Central memory CD4-positive, alpha-beta T cell (primary cell): ENCODE data around the gene CUL7.
"Not testable (repeated sequence)": the region's sequence is repeated elsewhere in the genome, so short reads cannot be mapped to it uniquely, and the experiment has no call there.

ENCODE experiments used
- DNase-seq: peaks from one replicate; pipeline ENCODE4 v3.0.0; 2022
- total RNA-seq, 3 experiments: gene quantifications; one replicate each; lab custom pipeline; 2026; lab: John Stamatoyannopoulos, UW

The CUL7 gene
- 21.5 to 30.9 (median 25.5) reads per million in 3 experiments for total RNA-seq

GRCh38 chr6:43053545-43054205 is at the start of gene CUL7:
TSS of gene CUL7 (minus strand) at chr6:43053851. CDS start at chr6:43052788, 1,063 bp downstream.
- peak; percentile 89 for DNase-seq

DNA sequence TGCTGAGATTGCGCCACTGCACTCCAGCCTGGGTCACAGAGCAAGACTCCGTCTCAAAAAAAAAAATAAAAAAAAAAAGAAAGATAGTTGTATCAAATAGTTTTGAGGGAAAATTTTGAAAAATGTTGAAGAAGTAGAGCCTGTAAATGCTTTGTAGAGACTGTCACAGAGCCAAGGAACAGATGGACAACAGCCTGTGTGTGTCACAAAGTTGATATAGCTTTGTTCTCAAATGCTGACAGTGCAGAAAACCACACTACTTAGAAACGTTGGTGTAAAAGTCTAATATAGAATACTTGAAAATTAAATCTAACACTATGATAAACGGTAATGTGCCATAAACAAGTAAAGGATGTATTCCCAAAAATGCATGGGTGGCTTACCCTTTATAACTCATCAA is 47.8 kb upstream of the CUL7 start:
- DNase-seq, result no peak

- no peak for DNase-seq
These were observed 43.9 kb upstream of the CUL7 start for GRCh38 chr6:43097502-43097901.

DNA sequence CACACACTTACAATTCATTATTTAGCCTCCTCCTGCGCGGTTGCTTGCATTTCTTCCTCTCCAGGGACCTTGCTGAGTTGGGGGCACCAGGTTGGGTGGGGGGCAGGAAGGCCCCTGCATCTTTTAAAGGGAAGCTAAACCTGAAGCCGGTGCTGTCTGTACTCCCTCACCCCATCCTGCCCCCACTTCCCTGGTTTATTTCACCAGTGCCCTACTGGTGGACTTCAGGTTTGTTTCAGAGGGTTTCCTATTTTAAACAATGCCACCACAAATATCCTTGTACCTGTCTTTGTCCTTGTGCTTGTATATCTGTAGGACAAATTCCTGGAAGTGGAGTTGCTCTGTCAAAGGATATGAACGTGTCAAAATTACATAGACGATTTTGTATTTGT is 43.4 kb upstream of the CUL7 start:
- no peak for DNase-seq

DNA sequence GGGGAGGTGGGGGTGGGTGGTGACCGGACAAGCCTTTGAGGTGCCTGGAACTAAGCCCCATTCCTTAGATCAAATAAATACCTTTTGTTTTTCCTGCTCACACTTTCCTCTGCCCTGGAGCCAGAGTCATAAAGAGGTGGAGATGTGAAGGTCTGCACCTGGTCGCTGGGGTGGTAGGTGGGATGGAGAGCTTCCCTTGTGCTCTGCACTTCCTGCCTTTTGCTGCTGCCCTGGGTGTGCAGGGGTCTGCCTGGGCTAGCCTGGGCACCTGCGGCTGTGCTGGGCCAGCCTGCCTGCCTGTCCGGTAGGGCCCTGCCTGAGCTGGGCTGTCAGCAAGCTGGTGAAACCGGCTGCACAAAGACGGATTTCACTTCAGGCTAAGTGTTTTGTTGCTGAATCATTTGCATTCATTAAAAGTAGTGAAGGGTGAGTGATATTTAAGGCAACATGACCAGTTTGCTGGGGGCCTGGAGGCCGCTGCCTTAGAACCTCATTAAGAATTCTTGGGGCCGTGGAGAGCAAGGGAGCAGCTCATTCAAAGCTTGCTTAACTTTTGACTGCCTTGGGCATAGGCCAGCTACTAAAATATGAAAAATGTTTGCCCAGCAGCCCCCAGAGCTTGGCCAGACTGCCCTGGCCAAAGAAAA is 42.9 kb upstream of the CUL7 start:
- DNase-seq, result no peak

- no peak for DNase-seq
These were observed 42.3 kb upstream of the CUL7 start for GRCh38 chr6:43095939-43096338.

- no peak for DNase-seq
These were observed 40.0 kb upstream of the CUL7 start for GRCh38 chr6:43093436-43094289.

GRCh38 chr6:43092635-43093034 is 39.0 kb upstream of the CUL7 start:
- DNase-seq, result no peak

GRCh38 chr6:43091436-43091991 is 37.9 kb upstream of the CUL7 start:
- DNase-seq, result no peak

GRCh38 chr6:43091020-43091419 is 37.4 kb upstream of the CUL7 start:
- no peak for DNase-seq

DNA sequence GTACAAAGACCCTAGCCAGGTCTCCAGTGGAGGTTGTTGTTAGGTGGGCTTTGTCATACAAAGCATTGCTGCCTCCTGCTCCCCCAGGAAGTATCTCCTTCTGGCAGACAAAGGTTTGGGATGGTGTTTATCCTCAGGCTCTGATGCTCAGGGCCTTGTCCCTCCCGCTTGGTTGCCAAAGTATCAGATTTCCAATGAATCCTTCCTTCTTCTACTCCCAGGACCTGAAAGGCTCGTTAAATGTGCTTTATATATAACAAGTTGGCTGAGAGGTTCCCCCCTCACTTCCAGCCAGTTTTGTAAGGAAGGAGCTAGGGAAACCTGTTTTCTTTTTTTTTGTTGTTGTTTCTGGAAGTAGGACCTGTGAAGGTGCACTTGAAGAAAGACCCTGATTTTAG is 36.9 kb upstream of the CUL7 start:
- no peak for DNase-seq

- DNase-seq, result no peak
These were observed 36.4 kb upstream of the CUL7 start for GRCh38 chr6:43089874-43090558.

DNA sequence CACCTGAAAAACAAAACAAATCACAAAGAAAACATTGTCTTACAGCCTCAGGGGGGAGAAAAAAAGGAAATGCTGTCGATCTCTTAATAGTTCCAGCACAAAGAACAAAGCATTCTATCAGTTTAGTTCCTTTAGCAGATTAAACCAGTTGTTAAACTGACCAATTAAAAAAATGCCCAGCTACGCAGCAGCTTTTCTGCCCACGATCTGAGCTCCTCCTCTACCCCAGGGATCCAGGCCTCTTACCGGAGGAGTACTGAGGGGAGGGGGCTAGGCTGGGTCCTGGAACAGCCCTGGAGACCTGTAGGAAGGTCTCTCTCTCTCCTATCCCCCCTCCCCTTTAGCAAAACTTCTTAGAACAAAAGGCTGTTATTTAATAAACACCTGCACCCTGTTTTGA is 35.8 kb upstream of the CUL7 start:
- DNase-seq, result no peak

GRCh38 chr6:43088654-43089056 is 35.0 kb upstream of the CUL7 start:
- DNase-seq, result no peak

DNA sequence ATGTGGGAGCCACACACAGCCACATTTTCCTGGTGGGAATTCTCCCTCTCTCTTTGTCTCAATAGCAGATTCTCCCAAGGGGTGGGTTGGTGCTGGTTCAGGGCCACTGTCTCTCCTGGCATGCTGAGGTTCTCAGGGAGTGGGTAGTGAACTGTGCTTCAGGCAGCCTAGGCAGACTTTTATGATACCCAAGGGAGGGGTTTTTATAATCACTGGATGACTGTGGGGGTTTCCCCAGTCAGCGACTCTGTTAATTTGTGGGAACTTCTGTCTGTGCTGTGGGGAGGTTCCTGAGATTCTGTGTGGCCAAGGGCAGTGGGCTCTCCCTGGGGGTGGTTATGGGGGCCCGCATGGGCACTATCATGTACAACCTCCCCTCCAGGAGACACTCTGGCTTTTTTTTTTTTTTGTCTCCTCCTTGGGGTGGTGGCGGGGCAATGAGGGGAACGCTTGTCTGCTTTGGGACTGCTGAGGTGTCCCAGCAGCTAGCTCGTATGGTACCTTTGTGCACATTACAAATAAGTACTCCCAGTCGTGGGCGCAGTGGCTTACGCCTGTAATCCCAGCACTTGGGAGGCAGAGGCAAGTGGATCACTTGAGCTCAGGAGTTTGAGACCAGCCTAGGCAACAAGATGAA is 32.5 kb upstream of the CUL7 start:
- no peak for DNase-seq

DNA sequence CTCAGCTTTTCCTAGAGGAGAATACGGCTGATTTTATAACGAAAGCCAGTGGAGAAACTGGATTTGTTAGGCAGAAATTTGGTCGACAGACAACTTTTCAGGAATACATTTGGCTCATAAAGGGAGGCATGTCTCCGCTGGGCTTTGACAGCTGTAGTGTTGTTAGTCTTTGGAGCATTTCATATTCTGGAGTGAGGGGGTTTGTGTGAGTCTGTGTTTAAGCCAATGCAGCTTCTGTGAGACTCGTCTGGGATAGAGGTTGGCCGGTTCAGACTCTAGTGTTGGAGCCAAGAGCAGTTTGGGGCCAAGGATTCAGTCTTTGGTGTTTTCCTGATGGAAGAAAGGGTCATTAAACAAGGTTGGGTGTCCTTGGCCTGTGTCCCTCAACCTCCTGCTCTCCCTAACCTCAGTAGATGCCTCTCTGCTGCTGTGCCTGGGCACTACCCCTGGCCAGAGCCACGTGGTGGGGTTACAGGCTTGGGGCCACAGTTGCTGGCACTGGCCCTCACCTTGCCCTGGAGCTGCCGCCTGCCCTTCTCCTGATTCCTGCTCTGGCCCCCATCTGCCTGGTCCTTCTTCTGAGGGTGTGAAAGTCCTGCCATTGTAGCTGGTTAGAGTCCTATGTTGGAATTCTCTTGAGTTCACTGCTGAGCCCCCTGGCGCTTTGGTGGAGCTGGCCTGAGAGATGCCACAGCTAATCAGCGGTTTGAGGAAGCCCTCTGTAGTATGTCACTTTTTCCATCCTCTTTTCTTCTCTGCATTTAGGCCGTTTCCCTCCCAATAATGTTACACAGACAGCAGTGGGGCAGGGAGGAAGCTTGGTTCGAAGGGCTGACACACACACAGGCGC is 29.4 kb upstream of the CUL7 start:
- no peak for DNase-seq

- not testable (repeated sequence) for DNase-seq
These were observed 28.3 kb upstream of the CUL7 start for GRCh38 chr6:43081922-43082321.

DNA sequence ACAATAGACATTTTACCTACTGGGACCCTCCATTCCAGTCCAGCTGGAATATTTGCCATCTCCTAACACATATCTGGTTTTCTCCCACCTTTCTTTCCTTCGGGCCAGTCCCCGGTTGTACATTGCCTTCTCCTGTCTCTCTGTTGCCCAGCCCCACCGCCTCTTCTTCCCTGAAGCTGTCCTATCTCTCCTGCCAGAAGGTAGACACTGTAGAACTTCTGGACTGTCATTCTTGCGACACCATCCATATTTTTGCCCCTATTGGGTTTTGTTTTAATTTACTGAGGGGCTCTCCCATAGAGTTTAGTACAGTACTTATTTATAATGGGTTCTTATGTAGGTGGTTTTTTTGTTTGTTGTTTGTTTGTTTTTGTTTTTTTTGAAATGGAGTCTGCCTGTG is 27.4 kb upstream of the CUL7 start:
- no peak for DNase-seq

- no peak for DNase-seq
These were observed 25.0 kb upstream of the CUL7 start for GRCh38 chr6:43078691-43079090.

DNA sequence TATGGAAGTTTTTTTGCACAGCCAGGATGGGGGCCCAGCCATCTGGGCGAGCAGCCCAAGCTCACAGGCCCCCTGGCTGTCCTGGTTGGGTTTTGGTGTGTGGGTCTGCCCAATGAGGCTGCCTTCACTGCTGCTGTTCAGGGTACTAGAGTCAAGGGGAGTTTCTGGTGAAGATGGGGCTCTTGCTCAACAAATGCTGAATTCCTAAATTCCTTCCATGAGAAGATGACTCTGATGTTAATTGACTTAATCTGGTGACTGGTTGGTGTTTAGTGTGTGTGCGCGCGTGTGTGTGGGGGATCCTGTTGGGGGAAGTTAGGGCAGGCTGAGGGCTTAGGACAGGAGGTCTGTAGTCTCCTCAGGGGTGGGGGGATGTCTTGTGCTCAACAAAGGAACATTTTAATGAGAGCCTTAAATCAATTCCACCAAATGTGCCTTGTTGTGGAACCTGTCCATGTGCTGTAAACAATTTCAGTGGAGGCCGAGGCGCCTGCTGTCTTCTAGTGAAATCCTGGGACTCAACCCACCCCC is 24.4 kb upstream of the CUL7 start:
- no peak for DNase-seq

DNA sequence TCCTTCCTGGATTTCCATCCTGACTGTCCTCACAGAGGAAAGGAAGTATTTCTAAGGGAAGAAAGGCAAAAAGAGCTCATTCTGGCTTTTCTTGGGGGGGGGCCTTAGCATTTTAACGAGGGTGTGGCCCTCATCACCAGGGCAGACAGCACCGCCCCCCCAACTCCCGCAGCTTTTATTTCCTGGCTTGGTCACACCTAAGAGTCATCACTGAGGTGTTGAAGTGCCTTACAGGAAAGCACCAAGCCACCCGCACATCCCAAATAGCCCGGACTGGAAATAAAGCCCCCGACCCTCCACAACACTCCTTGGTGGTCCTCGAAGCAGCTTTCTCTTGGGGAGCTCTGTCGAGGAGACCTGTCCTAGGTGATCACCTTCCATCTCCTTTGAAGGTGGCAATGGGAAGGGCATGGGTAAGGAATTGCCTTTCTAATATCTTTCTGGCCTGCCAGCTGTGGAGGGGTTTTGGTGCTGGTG is 23.7 kb upstream of the CUL7 start:
- DNase-seq, result no peak
